Osteoblast (primary cell): ENCODE results near the gene PLIN5. TPM values are rescaled to one million over a fixed set of nuclear protein-coding genes. Genes with fewer than 3 reads are reported as not detected.

Experiments
- DNase-seq: peaks from one replicate; pipeline ENCODE4 v3.0.0; 2011; ENCODE audit warnings: low spot score, mixed read lengths; ENCODE audit not compliant: insufficient read length; ENCODE audit errors: missing footprints
- H2AFZ ChIP-seq: 2 replicates; pipeline ENCODE4 v1.6.0; 2011; ENCODE audit warnings: mild to moderate bottlenecking, low read length
- H3K27ac ChIP-seq: 2 replicates; pipeline ENCODE4 v1.5.1; 2011; ENCODE audit warnings: mild to moderate bottlenecking, low read depth, low read length, moderate library complexity
- H3K27me3 ChIP-seq: 2 replicates; pipeline ENCODE4 v1.6.0; 2012; ENCODE audit warnings: mild to moderate bottlenecking, control low read depth, inconsistent platforms, low read length, moderate library complexity; ENCODE audit not compliant: insufficient read depth
- H3K36me3 ChIP-seq: 2 replicates; pipeline ENCODE4 v1.5.1; 2011; ENCODE audit warnings: mild to moderate bottlenecking, low read length, control low read depth, moderate library complexity; ENCODE audit not compliant: insufficient read depth
- H3K4me1 ChIP-seq: 2 replicates; pipeline ENCODE4 v1.5.1; 2011; ENCODE audit warnings: mild to moderate bottlenecking, low read length, control low read depth, moderate library complexity; ENCODE audit not compliant: insufficient read depth
- H3K4me2 ChIP-seq: 2 replicates; pipeline ENCODE4 v1.6.0; 2011; ENCODE audit warnings: mild to moderate bottlenecking, low read length; ENCODE audit not compliant: insufficient read depth
- H3K4me3 ChIP-seq: fragments of 200-600 bp; sonication (generic); 3 replicates; pipeline ENCODE4 v1.5.1; 2012; ENCODE audit warnings: mild to moderate bottlenecking, low read length, inconsistent platforms; ENCODE audit not compliant: insufficient read depth
- H3K79me2 ChIP-seq: 2 replicates; pipeline ENCODE4 v1.6.0; 2012; ENCODE audit warnings: mild to moderate bottlenecking, low read length, control low read depth, inconsistent platforms; ENCODE audit not compliant: insufficient read depth
- H3K9me3 ChIP-seq: 2 replicates; pipeline ENCODE4 v1.5.1; 2011; ENCODE audit warnings: low read depth, low read length, control low read depth
- H4K20me1 ChIP-seq: 2 replicates; pipeline ENCODE4 v1.6.0; 2012; ENCODE audit warnings: mild to moderate bottlenecking, low read length, control low read depth; ENCODE audit not compliant: insufficient read depth
- CTCF ChIP-seq: IDR thresholded peaks from 2 replicates; pipeline ENCODE4 v1.5.1; 2011; ENCODE audit warnings: mild to moderate bottlenecking, low read depth, low read length, moderate library complexity; ENCODE audit errors: extremely low read depth
- total RNA-seq: library from RNA; depleted of rRNA; stranded (reverse); fragments of >200 nt; gene quantifications from 2 replicates; pipeline ENCODE4 v1.2.3, GENCODE V29; 2012

Gene PLIN5
- total RNA-seq, 1 donor, result 0.36 TPM

GRCh38 chr19:4552525-4552819 lies 17.4 kb upstream of the PLIN5 start:
- no peak overlapping the region for H3K4me2 ChIP-seq
- no peak overlapping the region for H3K4me3 ChIP-seq
- no peaks in the 10 kb centered on the region for H3K27me3 ChIP-seq
- H4K20me1 ChIP-seq, result no peaks in the 10 kb centered on the region
- H2AFZ ChIP-seq, result no peak overlapping the region
- H3K27ac ChIP-seq, result no peak overlapping the region
- no peaks in the 10 kb centered on the region for H3K4me1 ChIP-seq
- TF ChIP-seq CTCF, result no peak
- H3K79me2 ChIP-seq, result no peaks in the 10 kb centered on the region
- H3K36me3 ChIP-seq, result no peaks in the 10 kb centered on the region
- no peak for DNase-seq
- no peaks in the 10 kb centered on the region for H3K9me3 ChIP-seq

GRCh38 chr19:4550479-4551050 lies 15.5 kb upstream of the PLIN5 start:
- no peak overlapping the region for H3K4me3 ChIP-seq
- no peaks in the 10 kb centered on the region for H3K79me2 ChIP-seq
- no peaks in the 10 kb centered on the region for H3K4me1 ChIP-seq
- H3K4me2 ChIP-seq, result no peak overlapping the region
- H2AFZ ChIP-seq, result no peak overlapping the region
- no peak for DNase-seq
- H4K20me1 ChIP-seq, result no peaks in the 10 kb centered on the region
- no peaks in the 10 kb centered on the region for H3K9me3 ChIP-seq
- H3K36me3 ChIP-seq, result no peaks in the 10 kb centered on the region
- TF ChIP-seq CTCF, result no peak
- no peaks in the 10 kb centered on the region for H3K27me3 ChIP-seq
- H3K27ac ChIP-seq, result no peak overlapping the region

- Histone ChIP-seq H4K20me1 (no peaks in the 10 kb centered on the region), H3K36me3 (no peaks in the 10 kb centered on the region), H2AFZ (no peak overlapping the region), H3K27me3 (no peaks in the 10 kb centered on the region), H3K4me3 (no peak overlapping the region), H3K79me2 (no peaks in the 10 kb centered on the region), H3K9me3 (no peaks in the 10 kb centered on the region), H3K4me2 (no peak overlapping the region), H3K4me1 (no peaks in the 10 kb centered on the region), H3K27ac (no peak overlapping the region)
- TF ChIP-seq CTCF, result no peak
- DNase-seq, result no peak
These were observed 15.0 kb upstream of the PLIN5 start for GRCh38 chr19:4550018-4550417.

GRCh38 chr19:4548238-4548584 lies 13.2 kb upstream of the PLIN5 start:
- Histone ChIP-seq H3K27me3 (no peaks in the 10 kb centered on the region), H2AFZ (no peak overlapping the region), H3K4me2 (no peak overlapping the region), H3K27ac (no peak overlapping the region), H3K4me3 (no peak overlapping the region), H3K36me3 (no peaks in the 10 kb centered on the region), H4K20me1 (no peaks in the 10 kb centered on the region), H3K4me1 (no peaks in the 10 kb centered on the region), H3K9me3 (no peaks in the 10 kb centered on the region), H3K79me2 (no peaks in the 10 kb centered on the region)
- no peak for DNase-seq
- TF ChIP-seq CTCF, result no peak
